Inflammatory macrophage treated with lipopolysaccharide for 4 hours (primary cell): Measurements from ENCODE around the gene LOC128125822.
"Not testable (repeated sequence)": the region's sequence is repeated elsewhere in the genome, so short reads cannot be mapped to it uniquely, and the experiment has no call there.

ENCODE experiments used
- DNase-seq: peaks from one replicate; pipeline ENCODE4 v3.0.0-alpha.2; 2020

The LOC128125822 gene

GRCh38 chr6:63584566-63584965 lies 12.3 kb downstream of the LOC128125822 start:
- DNase-seq: no peak

GRCh38 chr6:63585652-63586051 lies 13.4 kb downstream of the LOC128125822 start:
- DNase-seq: not testable (repeated sequence)

- no peak for DNase-seq
Observed at GRCh38 chr6:63589952-63590411, 17.7 kb downstream of the LOC128125822 start.

GRCh38 chr6:63592886-63593285 lies 20.6 kb downstream of the LOC128125822 start:
- no peak for DNase-seq

GRCh38 chr6:63597141-63598048 lies 25.1 kb downstream of the LOC128125822 start:
- DNase-seq: peak; percentile 31

- DNase-seq: peak; percentile 67
Observed at GRCh38 chr6:63598049-63599036, 26.1 kb downstream of the LOC128125822 start.

- no peak for DNase-seq
Observed at GRCh38 chr6:63599243-63599642, 27.0 kb downstream of the LOC128125822 start.

- DNase-seq: peak; percentile 77
Observed at GRCh38 chr6:63600136-63600535, 27.9 kb downstream of the LOC128125822 start.

- peak; percentile 17 for DNase-seq
Observed at GRCh38 chr6:63609231-63609630, 37.0 kb downstream of the LOC128125822 start.

- DNase-seq: no peak
Observed at GRCh38 chr6:63610944-63611343, 38.7 kb downstream of the LOC128125822 start.

- DNase-seq: no peak
Observed at GRCh38 chr6:63611560-63611959, 39.3 kb downstream of the LOC128125822 start.

GRCh38 chr6:63615590-63615989 lies 43.3 kb downstream of the LOC128125822 start:
- DNase-seq: no peak
